ENCODE results near the gene RING1.

The RING1 gene

GRCh38 chr6:33173535-33174180 is 34.6 kb upstream of the RING1 start:
- Histone ChIP-seq H2AFZ (ENCODE audit: low read length) (no peak overlapping the region), H3K9ac (ENCODE audit: low read length) (no peak overlapping the region), H3K27ac (ENCODE audit: low read depth, low read length, poor library complexity, severe bottlenecking) (no peak overlapping the region), H3K4me2 (ENCODE audit: low read length) (no peak overlapping the region), H4K20me1 (ENCODE audit: insufficient read depth, low read length) (no peaks in the 10 kb centered on the region), H3K36me3 (ENCODE audit: insufficient read depth, low read length) (no peaks in the 10 kb centered on the region), H3K4me3 (ENCODE audit: low read depth, low read length, poor library complexity, severe bottlenecking) (no peak overlapping the region), H3K27me3 (ENCODE audit: insufficient read depth, low read length) (0 out of 2 replicates have a peak, but pooled peaks cover 7% of the 10 kb centered on the region), H3K4me1 (ENCODE audit: insufficient read depth, low read length, severe bottlenecking) (no peaks in the 10 kb centered on the region), H3K79me2 (ENCODE audit: insufficient read depth, low read length) (no peaks in the 10 kb centered on the region), H3F3A (ENCODE audit: insufficient read depth, low read length) (no peaks in the 10 kb centered on the region), H3K9me3 (ENCODE audit: low read length) (no peaks in the 10 kb centered on the region), H3K9me2 (ENCODE audit: low read depth, low read length) (no peaks in the 10 kb centered on the region)
- TF ChIP-seq, protein P1, sequence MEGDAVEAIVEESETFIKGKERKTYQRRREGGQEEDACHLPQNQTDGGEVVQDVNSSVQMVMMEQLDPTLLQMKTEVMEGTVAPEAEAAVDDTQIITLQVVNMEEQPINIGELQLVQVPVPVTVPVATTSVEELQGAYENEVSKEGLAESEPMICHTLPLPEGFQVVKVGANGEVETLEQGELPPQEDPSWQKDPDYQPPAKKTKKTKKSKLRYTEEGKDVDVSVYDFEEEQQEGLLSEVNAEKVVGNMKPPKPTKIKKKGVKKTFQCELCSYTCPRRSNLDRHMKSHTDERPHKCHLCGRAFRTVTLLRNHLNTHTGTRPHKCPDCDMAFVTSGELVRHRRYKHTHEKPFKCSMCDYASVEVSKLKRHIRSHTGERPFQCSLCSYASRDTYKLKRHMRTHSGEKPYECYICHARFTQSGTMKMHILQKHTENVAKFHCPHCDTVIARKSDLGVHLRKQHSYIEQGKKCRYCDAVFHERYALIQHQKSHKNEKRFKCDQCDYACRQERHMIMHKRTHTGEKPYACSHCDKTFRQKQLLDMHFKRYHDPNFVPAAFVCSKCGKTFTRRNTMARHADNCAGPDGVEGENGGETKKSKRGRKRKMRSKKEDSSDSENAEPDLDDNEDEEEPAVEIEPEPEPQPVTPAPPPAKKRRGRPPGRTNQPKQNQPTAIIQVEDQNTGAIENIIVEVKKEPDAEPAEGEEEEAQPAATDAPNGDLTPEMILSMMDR (IDR thresholded peaks at IDR 0.05; ENCODE audit: low read length) = no peak
- TF ChIP-seq EZH2 (IDR thresholded peaks at IDR 0.05; ENCODE audit: borderline replicate concordance, low read length) = no peak

DNA sequence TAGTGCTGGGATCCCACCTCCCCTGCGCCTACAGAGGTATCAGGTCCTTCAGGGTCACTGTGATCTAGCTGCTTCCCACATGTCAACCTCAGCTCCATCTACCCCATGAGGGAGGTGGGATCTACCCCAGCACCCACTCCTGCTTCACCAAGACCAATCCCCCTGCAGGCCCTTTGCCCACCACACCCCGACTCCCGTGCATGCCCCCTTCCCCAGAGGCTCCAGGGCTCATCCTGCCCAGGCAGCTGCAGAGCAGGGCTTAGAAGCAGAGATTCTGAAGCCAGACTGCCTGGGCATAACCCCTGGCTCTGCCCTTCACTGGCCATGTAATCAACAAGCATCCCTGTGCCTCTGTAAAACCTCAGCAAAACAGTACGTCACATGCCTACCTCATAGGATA is 33.5 kb upstream of the RING1 start:
- no peaks in the 10 kb centered on the region for H3K4me1 ChIP-seq (ENCODE audit: insufficient read depth, low read length, severe bottlenecking)
- H3F3A ChIP-seq (ENCODE audit: insufficient read depth, low read length) = no peaks in the 10 kb centered on the region
- no peaks in the 10 kb centered on the region for H3K9me2 ChIP-seq (ENCODE audit: low read depth, low read length)
- no peak overlapping the region for H3K4me2 ChIP-seq (ENCODE audit: low read length)
- no peak overlapping the region for H2AFZ ChIP-seq (ENCODE audit: low read length)
- H4K20me1 ChIP-seq (ENCODE audit: insufficient read depth, low read length) = no peaks in the 10 kb centered on the region
- H3K9ac ChIP-seq (ENCODE audit: low read length) = no peak overlapping the region
- 0 out of 2 replicates have a peak, but pooled peaks cover 7% of the 10 kb centered on the region for H3K27me3 ChIP-seq (ENCODE audit: insufficient read depth, low read length)
- TF ChIP-seq EZH2 (IDR thresholded peaks at IDR 0.05; ENCODE audit: borderline replicate concordance, low read length) = no peak
- TF ChIP-seq, protein P1 (IDR thresholded peaks at IDR 0.05; ENCODE audit: low read length) = no peak
- no peaks in the 10 kb centered on the region for H3K9me3 ChIP-seq (ENCODE audit: low read length)
- no peak overlapping the region for H3K4me3 ChIP-seq (ENCODE audit: low read depth, low read length, poor library complexity, severe bottlenecking)
- no peak overlapping the region for H3K27ac ChIP-seq (ENCODE audit: low read depth, low read length, poor library complexity, severe bottlenecking)
- no peaks in the 10 kb centered on the region for H3K36me3 ChIP-seq (ENCODE audit: insufficient read depth, low read length)
- H3K79me2 ChIP-seq (ENCODE audit: insufficient read depth, low read length) = no peaks in the 10 kb centered on the region

- Histone ChIP-seq H3K9me3 (ENCODE audit: low read length) (no peaks in the 10 kb centered on the region), H3F3A (ENCODE audit: insufficient read depth, low read length) (no peaks in the 10 kb centered on the region), H3K27me3 (ENCODE audit: insufficient read depth, low read length) (0 out of 2 replicates have a peak, but pooled peaks cover 7% of the 10 kb centered on the region), H3K9me2 (ENCODE audit: low read depth, low read length) (no peaks in the 10 kb centered on the region), H3K4me1 (ENCODE audit: insufficient read depth, low read length, severe bottlenecking) (no peaks in the 10 kb centered on the region), H3K4me2 (ENCODE audit: low read length) (no peak overlapping the region), H4K20me1 (ENCODE audit: insufficient read depth, low read length) (no peaks in the 10 kb centered on the region), H3K4me3 (ENCODE audit: low read depth, low read length, poor library complexity, severe bottlenecking) (no peak overlapping the region), H3K9ac (ENCODE audit: low read length) (no peak overlapping the region), H3K79me2 (ENCODE audit: insufficient read depth, low read length) (no peaks in the 10 kb centered on the region), H3K36me3 (ENCODE audit: insufficient read depth, low read length) (no peaks in the 10 kb centered on the region), H2AFZ (ENCODE audit: low read length) (no peak overlapping the region), H3K27ac (ENCODE audit: low read depth, low read length, poor library complexity, severe bottlenecking) (no peak overlapping the region)
- no peak for TF ChIP-seq EZH2 (IDR thresholded peaks at IDR 0.05; ENCODE audit: borderline replicate concordance, low read length)
- TF ChIP-seq, protein P1 (IDR thresholded peaks at IDR 0.05; ENCODE audit: low read length) = no peak
Measured at GRCh38 chr6:33175436-33176069, 32.7 kb upstream of the RING1 start.
